HL-60 (cell line): Measurements from ENCODE around the gene PLA2R1.

Experiments used
- CTCF ChIP-seq: IDR thresholded peaks from one replicate; pipeline ENCODE4 v1.5.1; 2011; ENCODE audit warnings: low read length, control low read depth, inconsistent platforms; ENCODE audit not compliant: insufficient read depth
- GABPA ChIP-seq: IDR thresholded peaks from 2 replicates; pipeline ENCODE4 v1.6.1; 2012; ENCODE audit warnings: low read depth
- POLR2AphosphoS5 ChIP-seq: IDR thresholded peaks from 2 replicates; pipeline ENCODE4 v1.6.1; 2012; ENCODE audit warnings: low read depth
- REST ChIP-seq: IDR thresholded peaks from 2 replicates; pipeline ENCODE4 v1.6.1; 2012; ENCODE audit warnings: low read depth; ENCODE audit not compliant: insufficient replicate concordance

DNA sequence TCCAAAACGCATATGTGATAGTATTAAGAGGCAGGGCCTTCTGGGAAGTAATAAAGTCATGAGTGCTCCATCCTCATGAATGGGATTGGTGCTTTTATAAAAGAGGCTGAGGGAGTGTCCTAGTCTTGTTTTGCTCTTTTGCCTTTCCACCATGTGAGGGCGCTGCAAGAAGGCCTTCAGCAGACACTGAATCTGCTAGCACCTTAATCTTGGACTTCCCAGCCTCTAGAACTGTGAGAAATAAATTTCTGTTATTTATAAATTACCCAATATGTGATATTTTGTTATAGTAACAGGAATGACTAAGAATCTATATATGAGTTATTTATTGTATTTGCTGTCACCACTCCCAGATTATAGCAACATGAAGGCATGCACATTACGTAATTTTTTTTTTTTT, 63.5 kb downstream of the PLA2R1 start:
- TF ChIP-seq CTCF (no peak), POLR2AphosphoS5 (no peak), GABPA (no peak), REST (no peak)
